Hepatocyte (in vitro differentiated cells): ENCODE measurements around the gene GRHPR. TPM values are rescaled to one million over a fixed set of nuclear protein-coding genes. Genes with fewer than 3 reads are reported as not detected.

Source experiments
- DNase-seq: peaks from one replicate; pipeline ENCODE4 v3.0.0-alpha.2; 2016; ENCODE audit warnings: low spot score
- H2AFZ ChIP-seq: fragments of 200-600 bp; sonication (generic); 2 replicates; pipeline ENCODE4 v1.6.0; 2016; ENCODE audit warnings: antibody characterized with exemption, mild to moderate bottlenecking
- H3K27ac ChIP-seq: fragments of 200-600 bp; sonication (generic); 2 replicates; pipeline ENCODE4 v1.5.1; 2016; ENCODE audit warnings: mild to moderate bottlenecking
- H3K27me3 ChIP-seq: fragments of 200-600 bp; sonication (generic); 2 replicates; pipeline ENCODE4 v1.6.1; 2016
- H3K36me3 ChIP-seq: fragments of 200-600 bp; sonication (generic); replicated peaks from 2 replicates; pipeline ENCODE4 v1.5.1; 2016; ENCODE audit warnings: low read depth; ENCODE audit not compliant: insufficient read depth
- H3K4me1 ChIP-seq: fragments of 200-600 bp; sonication (generic); 2 replicates; pipeline ENCODE4 v1.5.1; 2016; ENCODE audit warnings: mild to moderate bottlenecking, moderate library complexity; ENCODE audit not compliant: insufficient read depth
- H3K4me2 ChIP-seq: fragments of 200-600 bp; sonication (generic); 2 replicates; pipeline ENCODE4 v1.6.0; 2016
- H3K4me3 ChIP-seq: fragments of 200-600 bp; sonication (generic); 2 replicates; pipeline ENCODE4 v1.5.1; 2016; ENCODE audit warnings: mild to moderate bottlenecking
- H3K79me2 ChIP-seq: fragments of 200-600 bp; sonication (generic); 2 replicates; pipeline ENCODE4 v1.6.0; 2017; ENCODE audit warnings: mild to moderate bottlenecking
- H3K9me2 ChIP-seq: fragments of 200-600 bp; sonication (generic); replicated peaks from 2 replicates; pipeline ENCODE4 v1.6.0; 2017; ENCODE audit warnings: mild to moderate bottlenecking; ENCODE audit not compliant: insufficient read depth
- H3K9me3 ChIP-seq: fragments of 200-600 bp; sonication (generic); 2 replicates; pipeline ENCODE4 v1.5.1; 2016; ENCODE audit warnings: low read depth, mild to moderate bottlenecking
- H4K20me1 ChIP-seq: fragments of 200-600 bp; sonication (generic); 2 replicates; pipeline ENCODE4 v1.6.0; 2016; ENCODE audit warnings: mild to moderate bottlenecking; ENCODE audit not compliant: insufficient read depth, poor library complexity, severe bottlenecking
- EZH2 ChIP-seq: fragments of 200-600 bp; sonication (generic); IDR thresholded peaks from 2 replicates; pipeline ENCODE4 v1.6.1; 2016; ENCODE audit warnings: antibody characterized with exemption, mild to moderate bottlenecking, borderline replicate concordance
- EZH2phosphoT487 ChIP-seq: fragments of 200-600 bp; sonication (generic); IDR thresholded peaks from one replicate; pipeline ENCODE4 v1.6.1; 2018; ENCODE audit warnings: antibody characterized with exemption, mild to moderate bottlenecking, low read depth, moderate library complexity; ENCODE audit not compliant: unreplicated experiment, severe bottlenecking
- WGBS: methylation state at CpG from one replicate; pipeline ENCODE4 v1.1.6; 2016; ENCODE audit warnings: low lambda C conversion rate; ENCODE audit errors: missing lambda C conversion rate; 5-methylcytosine and 5-hydroxymethylcytosine counted together
- polyA plus RNA-seq: library from polyadenylated mRNA; unstranded; fragments of >200 nt; fragmentation: Nextera tagmentation; extraction: Ambion mirVana; gene quantifications from 2 replicates; pipeline ENCODE4 v1.2.1, GENCODE V29; 2016
- total RNA-seq: library from RNA; depleted of rRNA; stranded (reverse); fragments of >200 nt; gene quantifications from 2 replicates; pipeline ENCODE4 v1.2.3, GENCODE V29; 2014
- TF ChIP-seq, protein P1 (sequence below): fragments of 200-600 bp; sonication (generic); IDR thresholded peaks from 2 replicates; pipeline ENCODE4 v1.5.1; 2016; ENCODE audit warnings: antibody characterized with exemption, mild to moderate bottlenecking; ENCODE audit not compliant: poor library complexity

Gene GRHPR
- total and polyA plus RNA-seq, 2 experiments from 2014 or later = 137 to 168 TPM

DNA sequence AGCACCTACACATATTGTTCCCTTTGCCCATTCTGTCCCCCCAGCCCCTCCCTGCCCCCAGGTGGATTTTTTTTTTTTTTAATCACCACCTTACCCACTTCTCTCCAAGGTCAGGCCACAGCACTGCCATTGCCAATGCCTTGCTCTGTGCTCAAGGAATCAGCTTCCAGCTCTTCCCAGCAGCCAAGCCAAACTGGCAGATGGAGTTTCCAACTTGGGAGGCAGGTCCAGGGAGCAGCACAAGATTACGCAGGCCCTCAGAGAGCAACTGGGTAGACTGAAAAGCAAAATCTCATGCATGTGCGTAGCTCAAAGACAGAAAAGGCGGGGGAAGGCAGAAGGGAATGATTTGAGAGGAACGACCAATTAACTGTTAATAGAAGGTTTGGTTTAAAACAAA is 15.1 kb downstream of the GRHPR start:
- no peak overlapping the region for H3K27ac ChIP-seq
- 94% methylated on average over 4 of the region's 4 CpGs for WGBS

GRCh38 chr9:37438359-37438758 is 15.9 kb downstream of the GRHPR start:
- Histone ChIP-seq H3K27ac (peak overlapping the region; percentile 53), H3K79me2 (peaks cover 42% of the 10 kb centered on the region), H2AFZ (no peak overlapping the region), H4K20me1 (peaks cover 21% of the 10 kb centered on the region), H3K9me2 (no peaks in the 10 kb centered on the region), H3K4me3 (no peak overlapping the region), H3K4me2 (no peak overlapping the region), H3K36me3 (no peaks in the 10 kb centered on the region), H3K9me3 (no peaks in the 10 kb centered on the region), H3K27me3 (no peaks in the 10 kb centered on the region), H3K4me1 (peaks cover 6% of the 10 kb centered on the region)
- DNase-seq = peak; percentile 44
- 69% methylated on average over 3 of the region's 3 CpGs for WGBS
- TF ChIP-seq, protein P1, sequence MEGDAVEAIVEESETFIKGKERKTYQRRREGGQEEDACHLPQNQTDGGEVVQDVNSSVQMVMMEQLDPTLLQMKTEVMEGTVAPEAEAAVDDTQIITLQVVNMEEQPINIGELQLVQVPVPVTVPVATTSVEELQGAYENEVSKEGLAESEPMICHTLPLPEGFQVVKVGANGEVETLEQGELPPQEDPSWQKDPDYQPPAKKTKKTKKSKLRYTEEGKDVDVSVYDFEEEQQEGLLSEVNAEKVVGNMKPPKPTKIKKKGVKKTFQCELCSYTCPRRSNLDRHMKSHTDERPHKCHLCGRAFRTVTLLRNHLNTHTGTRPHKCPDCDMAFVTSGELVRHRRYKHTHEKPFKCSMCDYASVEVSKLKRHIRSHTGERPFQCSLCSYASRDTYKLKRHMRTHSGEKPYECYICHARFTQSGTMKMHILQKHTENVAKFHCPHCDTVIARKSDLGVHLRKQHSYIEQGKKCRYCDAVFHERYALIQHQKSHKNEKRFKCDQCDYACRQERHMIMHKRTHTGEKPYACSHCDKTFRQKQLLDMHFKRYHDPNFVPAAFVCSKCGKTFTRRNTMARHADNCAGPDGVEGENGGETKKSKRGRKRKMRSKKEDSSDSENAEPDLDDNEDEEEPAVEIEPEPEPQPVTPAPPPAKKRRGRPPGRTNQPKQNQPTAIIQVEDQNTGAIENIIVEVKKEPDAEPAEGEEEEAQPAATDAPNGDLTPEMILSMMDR = no peak
- TF ChIP-seq EZH2phosphoT487 (no peak), EZH2 (no peak)

More for the DNA sequence above, 15.1 kb downstream of the GRHPR start:
- Histone ChIP-seq H3K4me3 (no peak overlapping the region), H3K36me3 (no peaks in the 10 kb centered on the region), H4K20me1 (peaks cover 20% of the 10 kb centered on the region), H3K4me2 (no peak overlapping the region), H3K9me3 (no peaks in the 10 kb centered on the region), H2AFZ (no peak overlapping the region), H3K9me2 (no peaks in the 10 kb centered on the region), H3K27me3 (no peaks in the 10 kb centered on the region), H3K79me2 (peaks cover 35% of the 10 kb centered on the region), H3K4me1 (peaks cover 6% of the 10 kb centered on the region)
- DNase-seq = no peak
- TF ChIP-seq EZH2 (no peak), EZH2phosphoT487 (no peak)
- TF ChIP-seq, protein P1 = no peak

GRCh38 chr9:37441776-37442370 is 19.4 kb downstream of the GRHPR start:
- H3K9me2 ChIP-seq = no peaks in the 10 kb centered on the region
- H2AFZ ChIP-seq = no peak overlapping the region
- no peaks in the 10 kb centered on the region for H3K9me3 ChIP-seq
- H4K20me1 ChIP-seq = peaks cover 39% of the 10 kb centered on the region
- WGBS = 93% methylated on average over 21 of the region's 21 CpGs
- H3K4me1 ChIP-seq = peaks cover 9% of the 10 kb centered on the region
- TF ChIP-seq EZH2phosphoT487 (no peak), EZH2 (no peak)
- TF ChIP-seq, protein P1 = no peak
- no peak overlapping the region for H3K4me2 ChIP-seq
- H3K27ac ChIP-seq = no peak overlapping the region
- H3K79me2 ChIP-seq = peaks cover 66% of the 10 kb centered on the region
- H3K27me3 ChIP-seq = no peaks in the 10 kb centered on the region
- DNase-seq = no peak
- H3K36me3 ChIP-seq = no peaks in the 10 kb centered on the region
- no peak overlapping the region for H3K4me3 ChIP-seq
